ENCODE data around the gene PROM2. TPM values are rescaled to one million over a fixed set of nuclear protein-coding genes. Genes with fewer than 3 reads are reported as not detected.

The PROM2 gene
- total RNA-seq, 3 donors from 2014 or later: 24.4 to 44.0 (median 35.8) TPM

DNA sequence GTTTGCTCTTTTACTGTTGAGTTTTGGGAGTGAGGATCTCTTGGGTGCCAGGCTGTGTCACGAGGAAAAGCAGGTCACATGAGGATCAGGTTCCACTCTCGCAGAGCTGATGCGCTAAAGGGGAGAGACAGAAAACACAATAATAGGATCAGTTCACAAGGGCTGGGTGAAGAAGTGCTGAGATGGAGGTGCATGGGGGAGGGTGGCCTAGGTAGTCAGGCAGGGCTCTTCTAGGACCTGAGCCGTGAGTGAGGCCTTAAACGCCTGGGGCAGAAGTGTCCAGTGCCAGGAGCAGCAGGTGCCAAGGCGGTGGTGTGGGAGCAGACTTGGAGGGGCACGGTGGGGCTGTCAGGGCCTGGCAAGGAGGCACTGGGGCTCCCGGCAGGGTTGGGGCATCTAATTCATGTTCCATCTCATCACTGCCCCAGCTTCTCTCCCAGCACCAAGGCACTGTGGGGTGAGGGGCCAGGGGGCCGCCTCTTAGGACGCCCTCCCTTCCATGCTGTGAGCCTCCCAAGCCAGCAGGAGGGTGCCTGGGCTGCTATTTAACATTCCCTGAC is 32.2 kb downstream of the PROM2 start:
- TF ChIP-seq, protein P1, sequence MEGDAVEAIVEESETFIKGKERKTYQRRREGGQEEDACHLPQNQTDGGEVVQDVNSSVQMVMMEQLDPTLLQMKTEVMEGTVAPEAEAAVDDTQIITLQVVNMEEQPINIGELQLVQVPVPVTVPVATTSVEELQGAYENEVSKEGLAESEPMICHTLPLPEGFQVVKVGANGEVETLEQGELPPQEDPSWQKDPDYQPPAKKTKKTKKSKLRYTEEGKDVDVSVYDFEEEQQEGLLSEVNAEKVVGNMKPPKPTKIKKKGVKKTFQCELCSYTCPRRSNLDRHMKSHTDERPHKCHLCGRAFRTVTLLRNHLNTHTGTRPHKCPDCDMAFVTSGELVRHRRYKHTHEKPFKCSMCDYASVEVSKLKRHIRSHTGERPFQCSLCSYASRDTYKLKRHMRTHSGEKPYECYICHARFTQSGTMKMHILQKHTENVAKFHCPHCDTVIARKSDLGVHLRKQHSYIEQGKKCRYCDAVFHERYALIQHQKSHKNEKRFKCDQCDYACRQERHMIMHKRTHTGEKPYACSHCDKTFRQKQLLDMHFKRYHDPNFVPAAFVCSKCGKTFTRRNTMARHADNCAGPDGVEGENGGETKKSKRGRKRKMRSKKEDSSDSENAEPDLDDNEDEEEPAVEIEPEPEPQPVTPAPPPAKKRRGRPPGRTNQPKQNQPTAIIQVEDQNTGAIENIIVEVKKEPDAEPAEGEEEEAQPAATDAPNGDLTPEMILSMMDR (IDR thresholded peaks at IDR 0.05): no peak
- intact Hi-C loops (cut with DNase I, micrococcal nuclease): no loop called here
- H3K36me3 ChIP-seq (ENCODE audit: low read depth): no peaks in the 10 kb centered on the region
- DNase-seq (no peak), ATAC-seq (no peak)
- H3K4me1 ChIP-seq (ENCODE audit: low read depth): peaks cover 8% of the 10 kb centered on the region
- H3K9me3 ChIP-seq: no peaks in the 10 kb centered on the region
- no peak overlapping the region for H3K4me3 ChIP-seq

DNA sequence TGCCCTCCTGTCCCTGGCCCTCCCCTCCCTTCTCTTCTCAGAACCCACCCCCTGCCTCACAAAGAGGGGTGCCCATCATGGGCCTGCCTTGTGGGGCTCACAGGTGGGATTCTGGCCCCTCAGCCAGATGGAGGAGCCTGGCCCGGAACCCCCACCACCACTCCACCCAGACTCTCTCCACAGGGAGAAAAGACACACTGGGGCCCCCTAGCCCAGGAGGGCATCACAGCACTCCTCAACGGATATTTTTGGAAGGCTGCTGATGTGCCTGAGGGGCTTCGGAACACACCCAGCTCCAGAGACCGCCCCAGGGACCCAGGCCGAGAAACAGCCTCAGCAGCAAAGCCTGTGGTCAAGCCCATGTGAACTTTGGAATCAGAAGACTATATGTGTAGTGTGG is 32.8 kb downstream of the PROM2 start:
- no peaks in the 10 kb centered on the region for H3K36me3 ChIP-seq (ENCODE audit: low read depth)
- H3K4me3 ChIP-seq: no peak overlapping the region
- TF ChIP-seq, protein P1 (IDR thresholded peaks at IDR 0.05): no peak
- intact Hi-C loops (cut with DNase I, micrococcal nuclease): no loop called here
- ATAC-seq (no peak), DNase-seq (no peak)
- H3K4me1 ChIP-seq (ENCODE audit: low read depth): peaks cover 8% of the 10 kb centered on the region
- H3K9me3 ChIP-seq: no peaks in the 10 kb centered on the region

GRCh38 chr2:95307878-95308277 is 33.6 kb downstream of the PROM2 start:
- DNase-seq (no peak), ATAC-seq (no peak)
- H3K4me3 ChIP-seq: no peak overlapping the region
- intact Hi-C loops (cut with DNase I, micrococcal nuclease): no loop called here
- H3K4me1 ChIP-seq (ENCODE audit: low read depth): peaks cover 8% of the 10 kb centered on the region
- no peaks in the 10 kb centered on the region for H3K9me3 ChIP-seq
- TF ChIP-seq, protein P1 (IDR thresholded peaks at IDR 0.05): no peak
- no peaks in the 10 kb centered on the region for H3K36me3 ChIP-seq (ENCODE audit: low read depth)

GRCh38 chr2:95308426-95308990 is 34.3 kb downstream of the PROM2 start:
- Histone ChIP-seq H3K4me3 (no peak overlapping the region), H3K36me3 (ENCODE audit: low read depth) (no peaks in the 10 kb centered on the region), H3K4me1 (ENCODE audit: low read depth) (peaks cover 8% of the 10 kb centered on the region), H3K9me3 (no peaks in the 10 kb centered on the region)
- intact Hi-C loops (cut with DNase I, micrococcal nuclease): no loop called here
- ATAC-seq (no peak), DNase-seq (no peak)
- TF ChIP-seq, protein P1 (IDR thresholded peaks at IDR 0.05): no peak

DNA sequence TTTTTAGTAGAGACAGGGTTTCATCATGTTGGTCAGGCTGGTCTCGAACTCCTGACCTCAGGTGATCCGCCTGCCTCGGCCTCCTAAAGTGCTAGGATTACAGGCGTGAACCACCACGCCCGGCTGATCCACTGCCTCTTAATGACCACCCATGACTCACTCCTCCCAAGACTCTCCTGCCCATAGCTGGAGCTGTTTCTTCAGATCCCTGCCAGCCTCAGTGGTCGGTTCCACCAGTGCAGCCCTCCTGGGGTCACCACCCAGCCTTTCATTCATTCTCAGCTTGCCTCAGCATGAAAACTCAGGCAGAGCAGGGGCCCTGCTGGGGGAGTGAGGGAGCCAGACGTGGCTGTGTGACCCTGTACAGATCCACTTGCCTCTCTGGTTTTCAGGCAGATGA is 35.4 kb downstream of the PROM2 start:
- DNase-seq (no peak), ATAC-seq (no peak)
- no peaks in the 10 kb centered on the region for H3K36me3 ChIP-seq (ENCODE audit: low read depth)
- intact Hi-C loops (cut with DNase I, micrococcal nuclease): no loop called here
- no peak overlapping the region for H3K4me3 ChIP-seq
- H3K9me3 ChIP-seq: no peaks in the 10 kb centered on the region
- H3K4me1 ChIP-seq (ENCODE audit: low read depth): peaks cover 8% of the 10 kb centered on the region
- TF ChIP-seq, protein P1 (IDR thresholded peaks at IDR 0.05): no peak

Measured in mucosa of descending colon (tissue), 3 donors.